K562 treated with DMSO at 1 percent for 4 hours (cell line): Measurements from ENCODE around the gene IFIT1. TPM values are rescaled to one million over a fixed set of nuclear protein-coding genes. Genes with fewer than 3 reads are reported as not detected.

Experiments used
- total RNA-seq: library from RNA; unstranded; fragments of 300-600 nt; gene quantifications from 2 replicates; pipeline ENCODE4 v1.2.3, GENCODE V29; 2022; ENCODE audit not compliant: insufficient read depth

The IFIT1 gene, protein sequence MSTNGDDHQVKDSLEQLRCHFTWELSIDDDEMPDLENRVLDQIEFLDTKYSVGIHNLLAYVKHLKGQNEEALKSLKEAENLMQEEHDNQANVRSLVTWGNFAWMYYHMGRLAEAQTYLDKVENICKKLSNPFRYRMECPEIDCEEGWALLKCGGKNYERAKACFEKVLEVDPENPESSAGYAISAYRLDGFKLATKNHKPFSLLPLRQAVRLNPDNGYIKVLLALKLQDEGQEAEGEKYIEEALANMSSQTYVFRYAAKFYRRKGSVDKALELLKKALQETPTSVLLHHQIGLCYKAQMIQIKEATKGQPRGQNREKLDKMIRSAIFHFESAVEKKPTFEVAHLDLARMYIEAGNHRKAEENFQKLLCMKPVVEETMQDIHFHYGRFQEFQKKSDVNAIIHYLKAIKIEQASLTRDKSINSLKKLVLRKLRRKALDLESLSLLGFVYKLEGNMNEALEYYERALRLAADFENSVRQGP
- total RNA-seq: 0.34 TPM in 1 of 2 replicates, not detected in the other

DNA sequence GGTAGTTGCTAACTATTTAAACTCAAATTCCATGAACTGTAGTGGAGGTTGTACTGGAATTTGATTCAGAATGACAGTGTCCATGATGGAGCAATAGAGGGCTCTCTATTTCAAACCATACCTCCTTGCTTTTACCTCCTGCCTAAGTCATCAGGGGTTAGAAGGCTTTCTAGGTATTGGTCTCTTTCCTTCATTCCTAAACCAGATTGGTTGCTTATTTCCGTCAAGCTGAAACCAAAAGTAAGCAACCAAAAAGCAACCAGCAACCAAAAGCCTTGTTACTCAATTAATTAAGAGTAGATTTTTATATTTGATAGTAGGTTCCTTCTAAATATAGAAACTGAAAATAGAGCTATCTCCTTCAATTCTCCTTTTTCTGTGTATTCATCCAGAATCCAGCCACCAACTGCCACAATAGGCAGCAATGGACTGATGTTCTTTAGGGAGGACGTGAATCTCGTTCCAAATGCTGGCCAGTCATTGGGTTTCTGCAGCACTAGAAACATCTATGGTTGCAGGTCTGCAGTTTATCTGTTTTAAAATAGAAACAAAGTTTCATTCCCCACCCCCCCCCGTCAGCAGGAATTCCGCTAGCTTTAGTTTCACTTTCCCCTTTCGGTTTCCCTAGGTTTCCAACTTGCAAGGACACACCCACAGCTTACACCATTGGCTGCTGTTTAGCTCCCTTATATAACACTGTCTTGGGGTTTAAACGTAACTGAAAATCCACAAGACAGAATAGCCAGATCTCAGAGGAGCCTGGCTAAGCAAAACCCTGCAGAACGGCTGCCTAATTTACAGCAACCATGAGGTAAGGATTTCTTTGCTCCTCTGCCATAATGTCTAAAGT, at the start of gene IFIT1:
IFIT1 (plus strand) TSS at position 717 of the 850 bp plus-strand sequence; CDS start at position 807, 90 bp downstream.

DNA sequence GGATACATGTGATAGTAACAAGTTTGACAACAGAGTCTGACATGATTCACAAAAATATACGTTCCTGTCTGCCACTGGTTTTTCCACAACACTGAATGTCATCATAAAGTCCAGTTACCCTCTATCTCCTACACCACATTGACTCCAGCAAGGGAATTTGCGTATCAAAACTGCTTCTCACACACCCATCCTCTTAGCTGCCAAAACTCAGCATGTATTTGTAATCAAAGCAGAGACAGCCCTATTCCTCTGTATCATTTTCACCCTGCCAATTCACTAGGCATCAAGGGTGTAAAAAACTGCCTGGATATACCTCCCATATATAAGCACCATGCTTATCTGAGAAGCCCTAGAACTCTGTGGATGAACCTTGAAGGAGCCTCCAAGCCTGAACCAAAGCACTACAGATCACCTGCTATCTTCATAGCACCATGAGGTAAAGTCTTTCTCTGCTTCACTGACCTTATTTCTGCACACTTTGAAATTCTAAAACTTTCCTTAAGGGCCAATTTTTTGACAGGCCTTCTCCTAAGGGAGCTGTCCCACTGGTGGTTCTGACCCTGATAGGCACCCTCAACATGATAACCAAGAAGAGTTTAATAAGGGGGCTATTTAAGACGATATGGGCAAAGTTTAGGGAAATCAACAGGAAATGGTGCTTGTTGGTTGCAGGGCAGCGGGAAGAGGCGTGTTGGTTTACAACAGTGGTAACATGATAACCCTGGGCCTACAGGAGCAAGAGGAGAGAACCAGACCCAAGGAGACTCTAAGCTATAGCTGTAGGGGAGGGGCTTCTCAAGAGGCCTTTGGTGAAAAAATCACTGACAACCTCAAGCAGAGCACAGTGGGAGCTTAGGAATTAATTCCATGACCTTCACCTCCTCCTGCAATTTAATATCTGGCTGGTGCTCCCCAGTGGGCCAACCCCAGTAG, 14.5 kb upstream of the IFIT1 start, which contains the start of gene IFIT1B:
IFIT1B (plus strand) TSS at position 352 of the 933 bp plus-strand sequence; CDS start at position 432, 80 bp downstream.

DNA sequence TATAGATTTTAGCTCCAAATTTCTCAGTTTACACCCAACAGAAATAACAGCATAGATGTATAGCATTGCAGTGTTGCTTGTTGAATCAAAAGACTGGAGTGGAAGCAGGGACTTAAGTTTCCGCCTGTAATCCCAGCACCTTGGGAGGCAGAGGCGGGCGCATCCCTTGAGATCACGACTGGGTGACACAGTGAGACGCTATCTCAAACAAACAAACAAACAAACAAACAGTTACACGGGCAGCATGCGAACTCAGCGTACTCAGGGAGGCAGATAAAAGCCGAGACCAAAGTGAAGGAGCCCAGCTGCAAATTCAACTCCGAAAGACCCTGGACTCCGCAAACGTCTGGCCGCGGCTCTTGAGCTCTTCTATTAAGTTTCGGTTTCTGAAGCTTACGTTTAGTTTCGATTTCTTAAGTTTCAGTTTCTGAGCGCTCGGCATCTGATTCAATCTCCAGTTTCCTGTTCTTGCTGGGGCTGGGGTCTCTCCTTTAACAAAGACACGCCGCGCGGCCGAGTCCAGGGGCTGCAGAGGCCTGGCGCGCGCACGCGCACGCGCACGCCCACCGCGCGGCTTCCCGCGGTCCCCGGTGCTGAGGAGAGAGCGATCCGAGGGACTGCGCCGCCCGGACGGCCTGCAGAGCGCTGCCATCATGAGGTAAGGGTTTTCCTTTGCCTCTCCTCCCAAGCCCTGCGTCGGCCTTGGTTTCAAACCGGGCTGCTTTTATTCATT, 21.9 kb downstream of the IFIT1 start, which contains the start of gene IFIT5:
IFIT5 (plus strand) TSS at position 423 of the 733 bp plus-strand sequence; CDS start at position 654, 231 bp downstream.

Other genes starting within 250 kb of the IFIT1 start
- not detected in 2 replicates for gene CH25H, start 185.3 kb upstream of the IFIT1 start, total RNA-seq
- gene LIPA, start 140.8 kb upstream of the IFIT1 start, total RNA-seq: not detected in 2 replicates
- gene IFIT2, start 90.6 kb upstream of the IFIT1 start, total RNA-seq: 0.51 TPM in 1 of 2 replicates, not detected in the other
- gene IFIT3, start 64.6 kb upstream of the IFIT1 start, total RNA-seq: 2.0 and 2.9 TPM in 2 replicates
- not detected in 2 replicates for gene IFIT1B, start 14.6 kb upstream of the IFIT1 start, total RNA-seq
- not detected in 2 replicates for gene IFIT5, start 21.9 kb downstream of the IFIT1 start, total RNA-seq
- not detected in 2 replicates for gene SLC16A12, start 143.0 kb downstream of the IFIT1 start, total RNA-seq